ENCODE measurements around the gene KMT2A. TPM values are rescaled to one million over a fixed set of nuclear protein-coding genes. Genes with fewer than 3 reads are reported as not detected.
"Not testable (repeated sequence)": the region's sequence is repeated elsewhere in the genome, so short reads cannot be mapped to it uniquely, and the experiment has no call there.

Gene KMT2A
- total RNA-seq, 1 experiment from 2014 or later = 116 TPM

GRCh38 chr11:118570787-118571186 lies 134.5 kb downstream of the KMT2A start:
- H3K4me3 ChIP-seq (ENCODE audit: low read depth, low read length, poor library complexity, severe bottlenecking) = no peak overlapping the region
- ChIA-PET CTCF (no interaction called here), POLR2A (ENCODE audit: low non-redundant PET) (interaction anchor here (0.5 to 0.7 kb wide), 2 partner anchors 23 to 200 kb away, joined by 3 to 4 read pairs; no protein-coding TSS in a partner anchor)
- H3K27ac ChIP-seq (ENCODE audit: low read depth, low read length, poor library complexity, severe bottlenecking) = no peak overlapping the region
- no peaks in the 10 kb centered on the region for H3K9me3 ChIP-seq (ENCODE audit: low read depth, low read length, poor library complexity, severe bottlenecking)
- intact Hi-C loops (cut with micrococcal nuclease; ENCODE audit: unreplicated experiment) = no loop called here
- peaks cover 24% of the 10 kb centered on the region for H3K4me1 ChIP-seq (ENCODE audit: insufficient read depth, low read length, poor library complexity, severe bottlenecking)
- no peaks in the 10 kb centered on the region for H3K36me3 ChIP-seq (ENCODE audit: insufficient read depth, low read length, poor library complexity, severe bottlenecking)
- DNase-seq (ENCODE audit: low spot score) = no peak
- TF ChIP-seq EZH2 (IDR thresholded peaks at IDR 0.05; ENCODE audit: borderline replicate concordance, low read depth, low read length, poor library complexity, severe bottlenecking) (no peak), CTCF (conservative IDR thresholded peaks at IDR 0.05; ENCODE audit: low read depth, low read length) (no peak)
- H3K27me3 ChIP-seq (replicated peaks; ENCODE audit: insufficient read depth, low read depth, low read length, poor library complexity) = no peaks in the 10 kb centered on the region
- no TSS peak for BruUV-seq (replicated peaks)

GRCh38 chr11:118571701-118572060 lies 135.4 kb downstream of the KMT2A start:
- Histone ChIP-seq H3K4me1 (ENCODE audit: insufficient read depth, low read length, poor library complexity, severe bottlenecking) (peaks cover 28% of the 10 kb centered on the region), H3K4me3 (ENCODE audit: low read depth, low read length, poor library complexity, severe bottlenecking) (peak overlapping the region; percentile 100), H3K27ac (ENCODE audit: low read depth, low read length, poor library complexity, severe bottlenecking) (peak overlapping the region; percentile 98)
- CTCF ChIA-PET; H3K9me3 ChIP-seq (ENCODE audit: low read depth, low read length, poor library complexity, severe bottlenecking); H3K27me3 ChIP-seq (replicated peaks; ENCODE audit: insufficient read depth, low read depth, low read length, poor library complexity); H3K36me3 ChIP-seq (ENCODE audit: insufficient read depth, low read length, poor library complexity, severe bottlenecking); intact Hi-C loops (cut with micrococcal nuclease; ENCODE audit: unreplicated experiment): not testable (repeated sequence)
- POLR2A ChIA-PET (ENCODE audit: low non-redundant PET) = interaction anchor here (0.7 kb wide), 1 partner anchor 44 kb away, joined by 10 read pairs; no protein-coding TSS in a partner anchor
- DNase-seq (ENCODE audit: low spot score) = peak; percentile 10
- BruUV-seq (replicated peaks) = TSS peak; percentile 87

DNA sequence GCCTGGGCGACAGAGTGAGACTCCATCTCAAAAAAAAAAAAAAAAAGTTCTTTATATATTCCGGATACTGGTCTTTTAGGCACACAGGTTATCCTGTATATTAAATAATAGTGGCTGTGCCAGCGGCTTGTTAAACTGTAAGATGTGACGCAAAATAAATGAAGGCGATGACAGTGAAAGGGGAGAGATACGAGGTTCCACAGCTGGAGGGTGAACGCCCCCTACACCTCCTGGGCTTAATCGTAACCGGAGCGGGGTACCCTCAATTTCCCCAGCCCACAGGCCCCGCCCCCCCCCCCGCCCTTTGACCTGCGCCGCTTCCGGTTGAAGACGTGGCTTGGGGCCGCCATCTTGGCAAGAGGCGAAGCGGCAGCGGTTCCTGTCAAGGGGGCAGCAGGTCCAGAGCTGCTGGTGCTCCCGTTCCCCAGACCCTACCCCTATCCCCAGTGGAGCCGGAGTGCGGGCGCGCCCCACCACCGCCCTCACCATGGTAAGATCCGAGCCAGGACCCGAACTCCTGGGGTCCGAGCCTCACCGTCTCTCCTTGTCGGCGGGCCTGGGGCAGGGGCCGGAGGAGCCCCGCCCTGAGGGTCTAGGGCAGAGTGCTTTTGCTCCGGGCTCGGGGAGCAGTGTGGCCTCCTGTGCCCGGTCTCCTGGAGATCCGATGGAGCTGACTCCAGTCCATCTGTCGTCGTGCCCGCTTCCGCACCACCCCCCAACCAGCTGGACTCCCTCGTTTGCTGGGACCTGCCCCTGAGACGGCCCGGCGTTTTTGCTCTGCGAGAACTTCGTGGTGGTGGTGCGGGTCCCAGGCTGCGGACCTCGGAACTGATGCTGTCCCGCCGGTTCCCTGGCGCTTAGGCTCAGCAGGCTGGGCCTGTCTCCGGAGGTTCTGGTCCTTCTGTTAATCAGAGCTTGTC lies 136.0 kb downstream of the KMT2A start, which contains the start of gene ARCN1:
Gene ARCN1 (plus strand): TSS at position 349 of the 920 bp plus-strand sequence. CDS start 139 bp downstream, at position 488.
- H3K36me3 ChIP-seq (ENCODE audit: insufficient read depth, low read length, poor library complexity, severe bottlenecking) = no peaks in the 10 kb centered on the region
- H3K27me3 ChIP-seq (replicated peaks; ENCODE audit: insufficient read depth, low read depth, low read length, poor library complexity) = no peaks in the 10 kb centered on the region
- BruUV-seq (replicated peaks) = no TSS peak
- peak; percentile 89 for DNase-seq (ENCODE audit: low spot score)
- H3K4me3 ChIP-seq (ENCODE audit: low read depth, low read length, poor library complexity, severe bottlenecking) = peak within 1 kb of the TSS; percentile 100
- POLR2A ChIA-PET (ENCODE audit: low non-redundant PET) = interaction anchor here (0.7 kb wide), 1 partner anchor 45 kb away, joined by 10 read pairs; no protein-coding TSS in a partner anchor
- CTCF ChIA-PET = no interaction called here
- H3K4me1 ChIP-seq (ENCODE audit: insufficient read depth, low read length, poor library complexity, severe bottlenecking) = peaks cover 28% of the 10 kb centered on the region
- TF ChIP-seq CTCF (conservative IDR thresholded peaks at IDR 0.05; ENCODE audit: low read depth, low read length) = no peak
- peak within 1 kb of the TSS; percentile 98 for H3K27ac ChIP-seq (ENCODE audit: low read depth, low read length, poor library complexity, severe bottlenecking)
- H3K9me3 ChIP-seq (ENCODE audit: low read depth, low read length, poor library complexity, severe bottlenecking) = no peaks in the 10 kb centered on the region
- intact Hi-C loops (cut with micrococcal nuclease; ENCODE audit: unreplicated experiment) = no loop called here

All from A673 (cell line).